HG02884 (cell line): ENCODE data around the gene KCNIP1.
A peak's percentile ranks its signal among the peaks of the same experiment; 100 is the strongest.

Experiments used
- ATAC-seq: cut with Tn5 transposase; IDR thresholded peaks from one replicate; pipeline ENCODE4 v1.9.1; 2021; ENCODE audit warnings: mild to moderate bottlenecking, moderate library complexity; ENCODE audit not compliant: unreplicated experiment

KCNIP1 gene

GRCh38 chr5:170626507-170627150 lies 122.8 kb downstream of the KCNIP1 start:
- ATAC-seq, result no peak

GRCh38 chr5:170627271-170627670 lies 123.5 kb downstream of the KCNIP1 start:
- ATAC-seq, result no peak

- no peak for ATAC-seq
Measured at GRCh38 chr5:170628028-170628427, 124.2 kb downstream of the KCNIP1 start.

GRCh38 chr5:170628691-170629565 lies 125.1 kb downstream of the KCNIP1 start:
- no peak for ATAC-seq

GRCh38 chr5:170629566-170630175 lies 125.9 kb downstream of the KCNIP1 start:
- ATAC-seq, result no peak

GRCh38 chr5:170630226-170630625 lies 126.4 kb downstream of the KCNIP1 start:
- no peak for ATAC-seq

GRCh38 chr5:170630711-170631141 lies 126.9 kb downstream of the KCNIP1 start:
- ATAC-seq, result no peak

- ATAC-seq, result no peak
Measured at GRCh38 chr5:170631466-170632195, 127.8 kb downstream of the KCNIP1 start.

- ATAC-seq, result no peak
Measured at GRCh38 chr5:170632266-170632984, 128.6 kb downstream of the KCNIP1 start.

- no peak for ATAC-seq
Measured at GRCh38 chr5:170632985-170633234, 129.1 kb downstream of the KCNIP1 start.

- ATAC-seq, result no peak
Measured at GRCh38 chr5:170633235-170634081, 129.6 kb downstream of the KCNIP1 start.

- no peak for ATAC-seq
Measured at GRCh38 chr5:170634256-170634990, 130.6 kb downstream of the KCNIP1 start.

GRCh38 chr5:170635706-170636105 lies 131.9 kb downstream of the KCNIP1 start:
- ATAC-seq, result no peak

GRCh38 chr5:170636206-170636605 lies 132.4 kb downstream of the KCNIP1 start:
- no peak for ATAC-seq

- no peak for ATAC-seq
Measured at GRCh38 chr5:170636801-170637477, 133.1 kb downstream of the KCNIP1 start.

GRCh38 chr5:170638051-170638450 lies 134.2 kb downstream of the KCNIP1 start:
- ATAC-seq, result no peak

GRCh38 chr5:170638454-170639220 lies 134.8 kb downstream of the KCNIP1 start:
- ATAC-seq, result peak; percentile 49
